Fibroblast of mammary gland (primary cell): ENCODE results near the gene MCU.

Experiments used
- DNase-seq: peaks from one replicate; pipeline ENCODE4 v3.0.0-alpha.2; 2010; ENCODE audit warnings: low read depth
- H3K4me3 ChIP-seq: 2 replicates; pipeline ENCODE4 v1.5.1; 2011; ENCODE audit warnings: low read depth, mild to moderate bottlenecking, low read length, moderate library complexity; ENCODE audit not compliant: control insufficient read depth
- TF ChIP-seq, protein P1 (sequence below): conservative IDR thresholded peaks from 2 replicates; pipeline ENCODE4 v1.5.1; 2011; ENCODE audit warnings: low read depth, low read length, inconsistent platforms; ENCODE audit not compliant: control insufficient read depth, insufficient read depth

Gene MCU

DNA sequence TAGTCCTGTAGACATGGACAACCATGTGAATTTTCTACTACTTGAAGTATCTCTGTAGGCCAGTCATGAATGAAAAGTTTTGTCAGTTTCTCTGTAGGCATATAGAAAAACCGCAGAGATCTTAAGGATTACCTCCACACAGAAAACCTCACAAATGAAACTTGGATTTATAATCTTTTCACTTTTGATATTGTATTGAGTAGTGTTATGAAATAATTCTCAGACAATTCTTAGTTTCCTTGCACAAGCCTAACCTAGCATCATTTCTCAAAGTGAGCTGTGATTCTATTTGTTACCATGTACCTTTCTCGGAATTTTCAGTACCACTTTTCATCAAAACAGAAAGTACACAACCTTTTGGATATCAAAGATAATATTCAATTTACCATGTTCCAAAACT lies 150.2 kb downstream of the MCU start:
- no peak overlapping the region for H3K4me3 ChIP-seq
- TF ChIP-seq, protein P1, sequence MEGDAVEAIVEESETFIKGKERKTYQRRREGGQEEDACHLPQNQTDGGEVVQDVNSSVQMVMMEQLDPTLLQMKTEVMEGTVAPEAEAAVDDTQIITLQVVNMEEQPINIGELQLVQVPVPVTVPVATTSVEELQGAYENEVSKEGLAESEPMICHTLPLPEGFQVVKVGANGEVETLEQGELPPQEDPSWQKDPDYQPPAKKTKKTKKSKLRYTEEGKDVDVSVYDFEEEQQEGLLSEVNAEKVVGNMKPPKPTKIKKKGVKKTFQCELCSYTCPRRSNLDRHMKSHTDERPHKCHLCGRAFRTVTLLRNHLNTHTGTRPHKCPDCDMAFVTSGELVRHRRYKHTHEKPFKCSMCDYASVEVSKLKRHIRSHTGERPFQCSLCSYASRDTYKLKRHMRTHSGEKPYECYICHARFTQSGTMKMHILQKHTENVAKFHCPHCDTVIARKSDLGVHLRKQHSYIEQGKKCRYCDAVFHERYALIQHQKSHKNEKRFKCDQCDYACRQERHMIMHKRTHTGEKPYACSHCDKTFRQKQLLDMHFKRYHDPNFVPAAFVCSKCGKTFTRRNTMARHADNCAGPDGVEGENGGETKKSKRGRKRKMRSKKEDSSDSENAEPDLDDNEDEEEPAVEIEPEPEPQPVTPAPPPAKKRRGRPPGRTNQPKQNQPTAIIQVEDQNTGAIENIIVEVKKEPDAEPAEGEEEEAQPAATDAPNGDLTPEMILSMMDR = no peak
- DNase-seq = no peak

GRCh38 chr10:72846238-72846637 lies 154.3 kb downstream of the MCU start:
- H3K4me3 ChIP-seq = no peak overlapping the region
- TF ChIP-seq, protein P1 = no peak
- DNase-seq = peak; percentile 89

- DNase-seq = peak; percentile 34
- H3K4me3 ChIP-seq = no peak overlapping the region
- TF ChIP-seq, protein P1 = no peak
Observed at GRCh38 chr10:72847681-72848080, 155.7 kb downstream of the MCU start.

DNA sequence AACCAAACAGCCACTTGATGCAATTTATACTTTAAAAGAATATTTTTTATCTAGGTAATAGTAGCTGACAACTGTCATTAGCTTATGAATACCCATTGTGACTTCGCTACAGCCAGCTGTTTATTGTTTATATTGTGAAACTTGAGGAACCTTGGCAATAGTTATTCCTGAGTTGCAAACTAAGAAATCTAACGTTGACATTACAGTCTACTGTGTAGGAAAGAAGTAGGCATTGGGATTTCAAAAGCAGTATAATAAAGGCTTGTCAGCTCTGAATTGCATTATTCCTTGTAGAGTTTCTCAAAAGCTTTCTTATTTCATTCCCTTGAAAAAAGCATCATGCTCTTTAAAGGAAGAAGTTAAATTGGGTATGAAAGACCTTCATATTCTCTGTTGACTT lies 158.9 kb downstream of the MCU start:
- H3K4me3 ChIP-seq = no peak overlapping the region
- DNase-seq = no peak
- TF ChIP-seq, protein P1 = no peak

DNA sequence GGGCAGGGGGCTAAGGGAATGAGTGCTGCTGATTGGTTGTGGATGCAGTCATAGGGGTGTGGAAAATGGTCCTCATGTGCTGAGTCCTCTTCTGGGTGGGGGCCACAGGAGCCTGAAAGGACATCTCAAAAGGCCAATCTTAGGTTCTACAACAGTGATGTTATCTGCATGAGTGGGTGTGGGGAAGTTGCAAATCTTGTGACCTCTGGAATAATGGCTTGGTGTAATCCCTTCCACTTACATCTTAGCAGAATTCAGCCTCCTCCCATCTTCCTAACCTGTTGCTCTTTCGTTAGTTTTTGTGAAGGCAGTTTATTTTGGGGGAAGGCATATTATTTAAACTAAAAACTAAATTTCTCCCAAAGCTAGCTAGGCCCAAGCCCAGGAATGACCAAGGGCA lies 159.6 kb downstream of the MCU start:
- TF ChIP-seq, protein P1 = no peak
- no peak overlapping the region for H3K4me3 ChIP-seq
- DNase-seq = no peak

- TF ChIP-seq, protein P1 = no peak
- no peak overlapping the region for H3K4me3 ChIP-seq
- DNase-seq = no peak
Observed at GRCh38 chr10:72852508-72852907, 160.6 kb downstream of the MCU start.

- no peak for DNase-seq
- TF ChIP-seq, protein P1 = no peak
- H3K4me3 ChIP-seq = no peak overlapping the region
Observed at GRCh38 chr10:72855129-72855528, 163.2 kb downstream of the MCU start.
